Activated T-cell treated with anti-CD3 and anti-CD28 coated beads for 4 hours (primary cell): Measurements from ENCODE around the gene SPINK8.
A peak's percentile ranks its signal among the peaks of the same experiment; 100 is the strongest.

Source experiments
- DNase-seq: peaks from one replicate; pipeline ENCODE4 v3.0.0-alpha.2; 2020

SPINK8 gene

GRCh38 chr3:48318713-48319468 is 14.6 kb downstream of the SPINK8 start:
- no peak for DNase-seq

DNA sequence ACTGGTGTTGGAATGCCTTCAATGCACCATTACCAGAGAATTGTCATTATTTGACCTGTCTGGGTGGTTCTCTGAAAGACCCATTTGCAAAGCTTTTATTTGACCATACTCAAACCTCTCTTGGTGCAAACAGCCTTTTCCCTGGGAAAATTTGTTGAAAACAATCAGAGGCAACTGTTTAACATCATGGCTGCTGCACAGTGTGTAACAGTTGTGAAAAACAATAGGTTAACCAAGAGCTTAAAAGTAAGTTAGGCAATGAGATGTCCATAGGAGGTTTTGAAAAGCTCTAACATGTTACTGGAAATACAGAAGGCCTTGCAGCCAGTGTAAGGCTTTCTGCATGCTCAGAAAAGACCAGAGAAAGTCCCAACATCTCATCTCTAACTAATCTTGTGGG is 18.9 kb downstream of the SPINK8 start:
- DNase-seq, result no peak

DNA sequence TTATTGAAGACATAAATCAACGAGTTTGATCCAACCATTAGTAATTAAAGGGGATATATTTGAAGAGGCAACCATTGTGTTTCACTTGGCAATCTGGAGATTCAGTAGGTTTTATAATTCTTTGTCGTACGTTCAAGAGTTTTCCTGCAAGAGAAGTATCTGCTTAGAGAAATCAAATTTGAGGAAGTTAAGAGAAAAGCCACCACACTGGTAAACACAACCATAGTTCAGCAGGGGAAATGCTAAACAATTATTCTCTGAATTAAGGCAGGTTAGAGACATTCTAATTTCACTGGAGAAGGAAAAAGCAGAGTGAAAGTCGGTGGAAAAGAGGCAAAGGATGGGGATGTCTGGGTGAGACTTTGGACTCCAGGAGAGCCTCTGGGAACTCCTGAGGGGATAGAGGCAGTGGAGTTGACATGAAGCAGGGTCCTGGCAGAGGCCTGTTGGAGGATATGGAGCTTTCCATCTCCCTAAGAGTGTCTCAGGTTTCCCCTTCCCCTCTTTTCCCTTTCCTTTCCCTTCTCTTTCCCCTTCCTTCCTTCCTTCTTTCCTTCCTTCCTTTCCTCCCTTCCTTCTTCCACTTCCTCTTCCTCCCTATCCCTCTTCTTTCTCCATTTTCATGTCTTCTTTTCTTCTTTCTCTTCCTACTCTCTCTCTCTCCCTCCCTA is 26.5 kb downstream of the SPINK8 start:
- no peak for DNase-seq

DNA sequence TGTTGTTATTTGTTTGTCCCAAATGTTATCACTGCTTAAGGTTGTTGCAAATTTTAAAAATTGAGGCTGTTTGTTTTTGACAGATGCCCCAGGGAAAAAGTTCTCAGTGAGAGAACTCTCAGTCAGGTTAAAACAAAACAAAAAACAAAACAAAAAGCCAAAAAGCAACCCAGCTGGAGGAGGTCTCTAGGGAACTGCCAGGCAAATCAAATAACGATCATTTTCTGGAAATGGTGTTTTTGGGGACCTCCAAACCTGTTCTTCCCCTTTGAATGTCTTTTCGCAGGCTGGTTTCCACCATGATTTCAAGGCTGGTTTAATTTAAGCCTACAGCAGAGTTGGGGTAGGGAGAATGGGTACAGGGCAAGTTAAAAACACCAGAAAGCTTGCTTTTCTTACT is 27.2 kb downstream of the SPINK8 start:
- no peak for DNase-seq

DNA sequence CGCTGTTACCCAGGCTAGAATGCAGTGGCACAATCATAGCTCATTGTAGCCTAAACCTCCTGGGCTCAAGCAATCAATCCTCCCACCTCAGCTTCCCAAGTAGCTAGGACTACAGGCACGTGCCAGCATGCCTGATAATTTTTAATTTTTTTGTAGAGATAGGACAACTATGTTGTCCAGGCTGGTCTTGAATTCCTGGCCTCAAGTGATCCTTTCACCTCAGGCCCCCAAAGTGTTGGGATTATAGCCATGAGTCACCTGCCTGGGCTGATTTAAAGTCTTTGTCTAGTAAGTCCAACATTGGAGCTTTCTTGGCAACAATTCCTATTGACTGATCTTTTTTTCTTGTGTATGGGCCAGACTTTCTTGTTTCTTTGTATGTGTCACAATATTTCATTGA is 28.1 kb downstream of the SPINK8 start:
- DNase-seq, result no peak

DNA sequence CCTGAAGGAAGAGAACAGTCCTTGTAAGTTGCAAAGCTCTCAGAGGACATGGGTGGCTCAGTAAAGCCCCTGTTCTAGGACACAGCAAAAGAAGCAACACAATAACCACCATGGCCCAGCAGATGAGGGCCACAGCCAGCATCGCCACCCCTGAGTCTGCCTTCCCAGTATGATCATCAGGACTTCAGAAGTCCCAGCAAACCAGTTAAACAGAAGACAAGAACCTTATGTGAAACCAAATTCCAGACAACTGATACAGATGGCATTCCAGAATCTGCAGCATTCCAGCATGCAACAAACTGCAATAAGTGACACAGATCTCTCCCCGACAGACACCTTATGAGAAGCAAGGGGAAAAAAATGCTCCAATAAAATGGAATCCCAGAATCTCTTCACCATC is 30.4 kb downstream of the SPINK8 start:
- no peak for DNase-seq

DNA sequence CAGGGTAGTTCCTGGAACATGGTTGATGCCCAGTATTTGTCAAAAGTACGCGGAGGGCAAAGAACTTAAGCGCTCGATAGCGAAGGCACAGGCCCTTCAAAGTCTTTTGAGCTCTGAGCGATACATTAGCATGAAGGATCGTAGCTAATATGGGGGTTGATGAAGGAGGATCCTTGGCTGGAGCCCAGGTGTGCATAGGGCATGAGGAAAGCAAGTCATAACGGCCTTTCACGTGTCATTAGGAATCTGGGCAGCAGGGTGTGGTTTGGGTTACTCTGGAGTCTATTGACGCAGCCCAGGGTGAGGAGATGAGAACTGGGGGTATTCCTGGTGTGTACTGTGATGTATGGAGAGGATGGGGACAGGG is 31.7 kb downstream of the SPINK8 start:
- no peak for DNase-seq

DNA sequence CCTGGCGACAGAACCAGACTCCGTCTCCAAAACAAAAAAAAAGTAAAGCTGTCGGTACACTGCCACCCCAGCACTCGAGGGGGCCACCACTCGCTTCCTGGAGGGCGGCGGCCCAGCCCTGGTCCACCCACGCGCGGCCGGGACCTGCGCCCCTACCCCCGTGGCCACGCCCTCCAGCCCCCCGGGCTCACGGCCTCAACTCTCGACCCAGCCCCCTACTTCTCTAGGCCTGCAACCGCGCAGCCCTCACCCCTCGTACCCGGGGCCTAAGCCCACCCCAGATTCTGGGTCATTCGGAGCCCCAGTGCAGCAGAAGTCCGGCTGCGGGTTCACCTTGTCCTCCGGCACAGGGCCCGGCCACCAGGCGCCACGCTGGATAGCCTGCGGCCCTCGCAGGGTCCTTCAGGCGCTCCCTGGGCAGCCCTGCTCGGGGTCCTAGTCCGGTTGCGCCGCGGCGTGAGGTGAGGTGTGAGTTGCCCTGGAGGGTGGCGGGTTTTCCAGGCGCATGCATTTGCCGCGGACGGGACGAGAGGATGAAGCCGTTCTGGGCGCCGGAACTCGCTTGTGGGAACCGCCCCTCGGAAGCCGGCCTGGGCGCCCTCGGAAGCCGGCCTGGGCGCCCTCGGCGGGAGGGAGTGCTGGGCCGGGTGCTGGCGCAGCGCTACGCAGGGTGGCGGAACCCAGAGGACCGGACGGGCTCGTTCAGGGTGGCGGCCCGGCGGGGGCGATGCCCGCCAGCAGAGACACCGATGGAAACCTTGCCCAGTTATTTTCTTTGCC is 32.3 kb downstream of the SPINK8 start, which contains the start of gene NME6:
Gene NME6, minus strand, starts transcription at position 348 of the 780 bp plus-strand sequence.
- DNase-seq, result peak; percentile 89

DNA sequence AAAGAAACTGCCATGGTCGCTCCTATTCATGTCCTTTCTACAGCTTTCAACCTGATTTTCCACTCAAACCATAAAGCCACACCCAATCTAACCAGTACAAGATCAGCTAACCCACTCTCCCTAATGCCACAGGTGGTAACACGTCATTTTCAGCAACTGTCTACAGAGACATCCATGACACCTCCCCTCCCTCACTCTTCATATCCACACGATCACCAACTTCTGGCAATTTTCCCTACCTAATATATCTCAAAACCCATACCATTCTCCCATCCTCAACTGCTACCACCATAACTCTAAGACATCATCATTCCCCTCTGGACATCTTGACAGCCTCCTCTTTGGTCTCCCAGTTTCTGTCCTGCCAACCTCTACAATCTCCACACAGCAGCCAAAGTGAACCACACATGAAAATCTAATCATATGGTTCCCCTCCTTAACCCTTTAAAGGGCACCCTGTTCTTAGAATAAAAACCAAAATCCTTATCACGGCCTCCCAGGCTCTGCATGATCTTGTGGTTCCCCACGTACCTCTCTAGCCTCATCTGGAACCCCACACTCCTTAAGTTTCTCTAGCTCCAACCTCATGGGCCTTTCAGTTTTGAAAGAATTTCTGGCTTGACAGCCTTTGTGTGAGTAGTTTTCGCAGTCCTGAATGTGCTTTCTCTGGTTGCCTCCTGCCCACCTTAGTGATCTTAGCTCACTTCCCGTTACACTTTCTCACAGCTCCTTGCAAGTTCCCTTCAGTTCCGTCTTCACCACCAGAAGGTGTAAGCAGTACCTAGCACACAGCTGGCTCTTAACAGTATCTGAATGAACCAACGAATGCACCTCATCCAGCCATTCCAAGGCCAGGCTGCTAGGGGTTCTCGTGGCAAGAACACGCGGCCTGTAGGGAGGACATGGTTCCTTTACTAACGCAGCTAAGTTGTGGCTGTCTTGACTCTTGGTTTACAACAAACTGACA is 33.4 kb downstream of the SPINK8 start:
- peak; percentile 11 for DNase-seq

- no peak for DNase-seq
These were observed 36.2 kb downstream of the SPINK8 start for GRCh38 chr3:48297111-48297810.

GRCh38 chr3:48296699-48297098 is 36.8 kb downstream of the SPINK8 start:
- no peak for DNase-seq

GRCh38 chr3:48294611-48295263 is 38.7 kb downstream of the SPINK8 start:
- DNase-seq, result no peak

GRCh38 chr3:48289659-48290058 is 43.8 kb downstream of the SPINK8 start:
- DNase-seq, result no peak

DNA sequence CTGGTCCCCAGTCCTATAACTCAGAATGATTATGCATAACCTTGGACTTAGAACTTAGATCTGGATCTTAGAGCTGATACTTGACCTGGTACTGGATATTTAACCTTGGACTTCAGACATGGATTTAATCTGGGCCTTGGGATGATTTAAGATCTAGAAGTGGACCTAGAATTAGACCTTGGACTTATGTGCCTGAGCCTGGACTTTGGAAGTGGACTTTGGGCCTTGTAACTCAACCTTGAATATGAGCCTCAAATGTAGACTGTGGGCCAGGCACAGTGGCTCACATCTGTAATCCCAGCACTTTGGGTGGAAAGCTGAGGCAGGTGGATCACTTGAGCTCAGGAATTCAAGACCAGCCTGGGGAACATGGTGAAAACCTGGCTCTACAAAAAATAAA is 46.4 kb downstream of the SPINK8 start:
- no peak for DNase-seq

DNA sequence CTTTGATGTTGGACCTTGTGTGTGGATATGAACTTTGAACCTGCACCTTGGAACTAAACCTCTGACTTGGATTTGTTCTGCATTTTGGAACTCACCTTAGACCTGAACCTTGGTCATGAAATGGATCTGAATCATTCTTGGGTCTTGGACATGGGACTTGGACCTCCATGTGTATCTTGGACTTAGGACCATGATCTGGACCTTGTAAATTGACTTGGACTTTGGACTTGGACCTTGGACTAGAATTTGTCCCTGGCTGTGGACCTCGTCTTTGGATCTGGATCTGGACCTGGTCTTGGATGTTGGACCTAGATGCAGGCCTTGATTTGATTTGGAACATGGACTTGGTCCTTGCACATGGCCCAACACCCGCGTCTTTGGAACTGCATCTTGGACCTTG is 47.2 kb downstream of the SPINK8 start:
- DNase-seq, result no peak

DNA sequence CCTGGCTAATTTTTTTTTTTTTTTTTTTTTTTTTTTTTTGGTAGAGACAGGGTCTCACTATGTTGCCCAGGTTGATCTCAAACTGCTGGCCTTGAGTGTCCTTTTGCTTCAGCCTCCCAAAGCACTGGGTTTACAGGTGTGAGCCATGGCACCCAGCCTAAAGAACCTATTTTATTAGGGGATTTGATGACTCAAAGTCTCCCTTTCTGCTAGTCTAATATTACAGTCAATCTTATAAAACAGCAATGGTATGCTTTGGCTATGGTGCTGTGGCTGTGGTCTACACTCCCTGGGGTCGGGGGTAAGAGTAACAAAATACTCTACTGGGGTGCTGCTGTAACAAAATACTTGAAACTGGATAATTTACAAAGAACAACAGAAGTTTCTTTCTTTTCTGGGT is 47.8 kb downstream of the SPINK8 start:
- DNase-seq, result no peak

- DNase-seq, result no peak
These were observed 48.3 kb downstream of the SPINK8 start for GRCh38 chr3:48285132-48285531.

DNA sequence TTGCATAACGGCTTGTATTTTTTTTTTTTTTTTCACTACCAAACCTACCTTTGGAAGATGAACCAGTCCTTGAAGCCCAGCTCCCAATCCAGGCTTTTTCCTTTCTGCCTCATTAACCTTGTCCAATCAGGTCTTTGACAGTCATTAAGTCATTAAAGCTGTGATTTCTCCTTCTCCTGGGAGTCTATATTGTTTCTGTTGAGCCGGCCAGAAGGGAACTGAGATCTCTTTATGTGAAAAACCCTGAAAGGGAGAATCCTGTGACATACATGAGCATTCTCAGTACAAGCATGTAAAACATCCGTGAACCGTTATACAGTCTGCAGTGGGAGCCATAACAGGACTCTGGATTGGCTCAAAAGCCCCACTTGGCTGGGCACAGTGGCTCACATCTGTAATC is 52.6 kb downstream of the SPINK8 start:
- no peak for DNase-seq

- DNase-seq, result no peak
These were observed 54.4 kb downstream of the SPINK8 start for GRCh38 chr3:48278884-48279559.

GRCh38 chr3:48276911-48277641 is 56.4 kb downstream of the SPINK8 start:
- DNase-seq, result no peak
